H1 (cell line): ENCODE results near the gene CCNYL1. TPM values are rescaled to one million over a fixed set of nuclear protein-coding genes. Genes with fewer than 3 reads are reported as not detected.

Experiments used
- CTCF ChIA-PET: fragments of 300-600 bp; sonication (Branson Sonifier 250); formaldehyde crosslinking; loops from one replicate; lab custom pipeline; 2021; ENCODE audit not compliant: partially characterized antibody; lab: Charles Lee
- POLR2A ChIA-PET: fragments of 300-600 bp; sonication (Branson Sonifier 250); formaldehyde crosslinking; loops from one replicate; lab custom pipeline; 2021; ENCODE audit warnings: inconsistent platforms; ENCODE audit not compliant: partially characterized antibody; lab: Charles Lee
- DNase-seq, 2 experiments: peaks; one replicate each; pipeline versions ENCODE4 v3.0.0 to v3.0.0-alpha.2; 2010 to 2022; ENCODE audit warnings: low spot score in 2 of 2, low read depth in 1 of 2, mixed read lengths in 1 of 2
- FAIRE-seq: peaks from 2 replicates; lab custom pipeline; 2011; peaks lifted over from hg19 to GRCh38; lab: Jason Lieb, UNC
- H2AFZ ChIP-seq: 2 replicates; pipeline ENCODE4 v1.8.1; 2012; ENCODE audit warnings: low read length, inconsistent platforms
- H2AK5ac ChIP-seq: 2 replicates; pipeline ENCODE4 v1.6.1; 2013; ENCODE audit warnings: low read depth, low read length
- H2BK120ac ChIP-seq: replicated peaks from 2 replicates; pipeline ENCODE3; 2013; ENCODE audit warnings: low read depth, low read length, inconsistent platforms
- H2BK12ac ChIP-seq: 2 replicates; pipeline ENCODE4 v1.6.1; 2013; ENCODE audit warnings: low read depth, low read length
- H2BK15ac ChIP-seq: 2 replicates; pipeline ENCODE4 v1.6.1; 2013; ENCODE audit warnings: low read length
- H2BK20ac ChIP-seq: 2 replicates; pipeline ENCODE4 v1.6.1; 2013; ENCODE audit warnings: low read length
- H2BK5ac ChIP-seq: 2 replicates; pipeline ENCODE4 v1.6.1; 2013; ENCODE audit warnings: low read depth, low read length
- H3K14ac ChIP-seq: 2 replicates; pipeline ENCODE4 v1.6.1; 2013; ENCODE audit warnings: inconsistent platforms; ENCODE audit not compliant: insufficient read length
- H3K18ac ChIP-seq: 2 replicates; pipeline ENCODE4 v1.6.1; 2013; ENCODE audit warnings: low read length; ENCODE audit errors: extremely low read depth
- H3K23ac ChIP-seq: 2 replicates; pipeline ENCODE4 v1.6.1; 2013; ENCODE audit warnings: inconsistent platforms; ENCODE audit not compliant: insufficient read length
- H3K23me2 ChIP-seq: 2 replicates; pipeline ENCODE4 v1.6.1; 2013; ENCODE audit warnings: low read depth, low read length
- H3K27ac ChIP-seq: 2 replicates; pipeline ENCODE4 v1.6.1; 2011; ENCODE audit warnings: low read depth, low read length, inconsistent platforms
- H3K27me3 ChIP-seq, 4 experiments: replicated peaks in 1 of 4; 1 replicate in 1 of 4; 2 replicates in 3 of 4; pipeline versions ENCODE4 v1.6.1 to v1.8.1; 2011 to 2013; ENCODE audit warnings: low read length in 3 of 4, mild to moderate bottlenecking in 3 of 4, inconsistent platforms in 2 of 4, mixed read lengths in 2 of 4, moderate library complexity in 1 of 4; ENCODE audit not compliant: control insufficient read depth in 3 of 4, insufficient read depth in 3 of 4; ENCODE audit errors: extremely low read depth in 1 of 4
- H3K36me3 ChIP-seq, 4 experiments: 2 replicates each; pipeline versions ENCODE4 v1.6.1 to v1.8.1; 2011 to 2013; ENCODE audit warnings: mild to moderate bottlenecking in 4 of 4, low read length in 3 of 4, moderate library complexity in 2 of 4, control low read depth in 1 of 4, inconsistent platforms in 1 of 4; ENCODE audit not compliant: insufficient read depth in 4 of 4, control insufficient read depth in 2 of 4
- H3K4ac ChIP-seq: replicated peaks from 2 replicates; pipeline ENCODE3; 2013; ENCODE audit warnings: low read length, low read depth, mixed read lengths, inconsistent platforms; ENCODE audit not compliant: insufficient read length
- H3K4me1 ChIP-seq, 4 experiments: replicated peaks in 1 of 4; 1 replicate in 1 of 4; 2 replicates in 3 of 4; pipeline versions ENCODE4 v1.6.1 to v1.8.1; 2011 to 2013; ENCODE audit warnings: low read length in 3 of 4, inconsistent platforms in 2 of 4, mixed read lengths in 1 of 4; ENCODE audit not compliant: insufficient read depth in 4 of 4, control insufficient read depth in 3 of 4
- H3K4me2 ChIP-seq, 2 experiments: 2 replicates each; pipeline versions ENCODE4 v1.6.1 to v1.8.1; 2011 to 2013; ENCODE audit warnings: low read depth in 2 of 2, low read length in 2 of 2, control low read depth in 1 of 2, inconsistent platforms in 1 of 2, mild to moderate bottlenecking in 1 of 2; ENCODE audit not compliant: insufficient read depth in 1 of 2
- H3K4me3 ChIP-seq, 4 experiments: fragments of 200-600, 300-600 bp in 1 of 4; sonication (generic), shearing (Covaris generic), sonication (Bioruptor Twin) in 1 of 4; 2 replicates each; pipeline versions ENCODE4 v1.5.1 to v1.8.1; 2011 to 2016; ENCODE audit warnings: low read length in 4 of 4, low read depth in 3 of 4, control low read depth in 2 of 4, inconsistent platforms in 2 of 4, mild to moderate bottlenecking in 2 of 4, mixed read lengths in 1 of 4, moderate library complexity in 1 of 4; ENCODE audit not compliant: insufficient read depth in 2 of 4; ENCODE audit errors: extremely low read depth in 1 of 4
- H3K56ac ChIP-seq: replicated peaks from 2 replicates; pipeline ENCODE3; 2013; ENCODE audit warnings: low read depth, mild to moderate bottlenecking, mixed read lengths, low read length, inconsistent platforms; ENCODE audit not compliant: insufficient read length
- H3K79me1 ChIP-seq: 2 replicates; pipeline ENCODE4 v1.6.1; 2013; ENCODE audit warnings: low read depth, low read length, control low read depth
- H3K79me2 ChIP-seq, 2 experiments: 2 replicates each; pipeline versions ENCODE4 v1.6.1 to v1.8.1; 2012 to 2013; ENCODE audit warnings: low read length in 2 of 2, mild to moderate bottlenecking in 2 of 2, inconsistent platforms in 1 of 2; ENCODE audit not compliant: insufficient read depth in 2 of 2, control insufficient read depth in 1 of 2
- H3K9ac ChIP-seq, 4 experiments: replicated peaks in 1 of 4; 1 replicate in 1 of 4; 2 replicates in 3 of 4; pipeline versions ENCODE4 v1.6.1 to v1.8.1; 2011 to 2013; ENCODE audit warnings: low read depth in 3 of 4, low read length in 3 of 4, control low read depth in 2 of 4, mild to moderate bottlenecking in 2 of 4, moderate library complexity in 2 of 4, inconsistent platforms in 1 of 4; ENCODE audit errors: extremely low read depth in 1 of 4
- H3K9me3 ChIP-seq, 2 experiments: 2 replicates each; pipeline versions ENCODE4 v1.6.1 to v1.8.1; 2012 to 2013; ENCODE audit warnings: mild to moderate bottlenecking in 2 of 2, moderate library complexity in 2 of 2, control low read depth in 1 of 2, inconsistent platforms in 1 of 2, low read depth in 1 of 2, low read length in 1 of 2, mixed read lengths in 1 of 2; ENCODE audit not compliant: insufficient read depth in 2 of 2
- H4K20me1 ChIP-seq, 2 experiments: replicated peaks in 1 of 2; 2 replicates each; pipeline versions ENCODE3 to v1.8.1; 2011 to 2013; ENCODE audit warnings: inconsistent platforms in 2 of 2, low read length in 2 of 2, mild to moderate bottlenecking in 1 of 2; ENCODE audit not compliant: insufficient read depth in 2 of 2, control insufficient read depth in 1 of 2
- H4K5ac ChIP-seq: 2 replicates; pipeline ENCODE4 v1.6.1; 2013; ENCODE audit warnings: low read length, low read depth, mixed read lengths, inconsistent platforms; ENCODE audit not compliant: insufficient read length
- H4K8ac ChIP-seq: 2 replicates; pipeline ENCODE4 v1.8.0; 2013; ENCODE audit warnings: mild to moderate bottlenecking, moderate library complexity, low read length, inconsistent platforms; ENCODE audit not compliant: insufficient read depth; ENCODE audit errors: extremely low read depth
- H4K91ac ChIP-seq: replicated peaks from 2 replicates; pipeline ENCODE3; 2013; ENCODE audit warnings: low read length, mixed read lengths, inconsistent platforms; ENCODE audit not compliant: insufficient read length
- CHD2 ChIP-seq: IDR thresholded peaks from 2 replicates; pipeline ENCODE4 v1.6.1; 2012; ENCODE audit warnings: low read length, improper control_type of control experiment
- EZH2 ChIP-seq: fragments of 200-600 bp; sonication (generic); IDR thresholded peaks from 2 replicates; pipeline ENCODE4 v1.7.1; 2012; ENCODE audit warnings: low read depth, mild to moderate bottlenecking, moderate library complexity, low read length, inconsistent platforms; ENCODE audit not compliant: severe bottlenecking
- HDAC6 ChIP-seq: IDR thresholded peaks from one replicate; pipeline ENCODE4 v1.7.1; 2012; ENCODE audit warnings: low read depth, mild to moderate bottlenecking, inconsistent platforms, low read length, moderate library complexity
- JUN ChIP-seq: IDR thresholded peaks from 2 replicates; pipeline ENCODE4 v1.6.1; 2011; ENCODE audit warnings: low read depth, mild to moderate bottlenecking, improper control_type of control experiment, low read length
- KDM1A ChIP-seq: fragments of 200-600, 300-600 bp; sonication (generic); IDR thresholded peaks from 2 replicates; pipeline ENCODE4 v1.7.1; 2016; ENCODE audit warnings: mild to moderate bottlenecking, low read length, borderline replicate concordance
- POLR2A ChIP-seq, 2 experiments: IDR thresholded peaks; 1 replicate in 1 of 2; 2 replicates in 1 of 2; pipeline ENCODE4 v1.6.1; 2011; ENCODE audit warnings: low read depth in 2 of 2, low read length in 2 of 2, mild to moderate bottlenecking in 2 of 2; ENCODE audit errors: control extremely low read depth in 1 of 2
- RXRA ChIP-seq: IDR thresholded peaks from 2 replicates; pipeline ENCODE4 v1.6.1; 2011; ENCODE audit warnings: low read depth, mild to moderate bottlenecking, low read length, moderate library complexity; ENCODE audit not compliant: insufficient read depth
- WGBS, 2 experiments: shearing (Covaris generic) in 1 of 2; methylation state at CpG; one replicate each; pipeline versions ENCODE4 v1.1.6 to v1.1.7; 2013 to 2015; ENCODE audit warnings: low lambda C conversion rate in 2 of 2, mixed read lengths in 2 of 2, inconsistent platforms in 1 of 2, low coverage in 1 of 2, missing lambda C conversion rate in 1 of 2; ENCODE audit not compliant: insufficient replicate concordance in 2 of 2, insufficient coverage in 1 of 2, insufficient read length in 1 of 2; ENCODE audit errors: extremely low coverage in 1 of 2, missing lambda C conversion rate in 1 of 2; 5-methylcytosine and 5-hydroxymethylcytosine counted together
- polyA plus RNA-seq, 7 experiments: library from polyadenylated mRNA; depleted of rRNA in 3 of 7; stranded (reverse) in 5 of 7; unstranded in 2 of 7; fragments of >200 nt in 5 of 7; fragments of 200-250 nt in 2 of 7; gene quantifications; 1 replicate in 5 of 7; 2 replicates in 1 of 7; 4 replicates in 1 of 7; pipeline versions ENCODE4 v1.2.1 to v1.2.3, GENCODE V29; 2011 to 2013; ENCODE audit warnings: missing spikeins in 2 of 7, mixed read lengths in 2 of 7
- total RNA-seq: library from RNA; stranded (reverse); fragmentation: NEBNext Ultra II Directional; extraction: Animal tissue kit (Norgen Biotek cat#: 25700); gene quantifications from 2 replicates; pipeline ENCODE4 v1.2.1, GENCODE V29; 2021

Gene CCNYL1
- total and polyA plus RNA-seq, 2 of the 8 experiments (the other 6 are each of a cell fraction or from before 2014, with no cell fraction given), result 13.3 to 35.4 TPM

- Histone ChIP-seq H3K4me1 (no peaks in the 10 kb centered on the region), H3K23ac (no peak overlapping the region), H3K4me3 (no peak overlapping the region), H2AFZ (no peak overlapping the region), H2BK15ac (no peak overlapping the region), H3K27me3 (no peaks in the 10 kb centered on the region), H3K4me2 (no peak overlapping the region), H4K8ac (no peak overlapping the region), H3K4ac (no peak overlapping the region), H4K91ac (no peak overlapping the region), H2BK120ac (no peak overlapping the region), H2BK12ac (no peak overlapping the region), H4K5ac (no peak overlapping the region), H3K27ac (no peak overlapping the region), H3K14ac (no peak overlapping the region), H3K36me3 (no peaks in the 10 kb centered on the region), H3K23me2 (no peaks in the 10 kb centered on the region), H3K79me1 (no peaks in the 10 kb centered on the region), H4K20me1 (no peaks in the 10 kb centered on the region), H3K56ac (no peak overlapping the region), H2BK5ac (no peak overlapping the region), H2BK20ac (no peak overlapping the region), H3K79me2 (no peaks in the 10 kb centered on the region), H3K18ac (no peak overlapping the region), H3K9ac (no peak overlapping the region), H3K9me3 (no peaks in the 10 kb centered on the region), H2AK5ac (no peak overlapping the region)
- FAIRE-seq (no peak), DNase-seq (no peak)
- no peak for TF ChIP-seq POLR2A (IDR thresholded peaks at IDR 0.05; ENCODE audit: control extremely low read depth in 1 of 2, low read depth in 2 of 2, low read length in 2 of 2)
- no peak for TF ChIP-seq RXRA
- TF ChIP-seq CHD2, result no peak
- TF ChIP-seq EZH2, result no peak
- no peak for TF ChIP-seq JUN
- no peak for TF ChIP-seq KDM1A
- TF ChIP-seq HDAC6, result no peak
- WGBS, 2 experiments, result 83% methylated on average over 4 of the region's 4 CpGs; no CpG with 5 or more reads in 1 of the 2 experiments
- ChIA-PET CTCF (interaction anchor here (0.6 to 7.7 kb wide), 4 partner anchors 9 to 20 kb away, joined by 3 to 85 read pairs (median 4); partner anchors contain the start of gene CCNYL1), POLR2A (no interaction called here)
Measured at GRCh38 chr2:207695293-207695692, 16.1 kb upstream of the CCNYL1 start.
